ENCODE data around the gene ABCB4. TPM values are rescaled to one million over a fixed set of nuclear protein-coding genes. Genes with fewer than 3 reads are reported as not detected.

Gene ABCB4
- 0.31 TPM for polyA plus RNA-seq (2012; ENCODE audit: insufficient read depth, insufficient read length, low read depth)

DNA sequence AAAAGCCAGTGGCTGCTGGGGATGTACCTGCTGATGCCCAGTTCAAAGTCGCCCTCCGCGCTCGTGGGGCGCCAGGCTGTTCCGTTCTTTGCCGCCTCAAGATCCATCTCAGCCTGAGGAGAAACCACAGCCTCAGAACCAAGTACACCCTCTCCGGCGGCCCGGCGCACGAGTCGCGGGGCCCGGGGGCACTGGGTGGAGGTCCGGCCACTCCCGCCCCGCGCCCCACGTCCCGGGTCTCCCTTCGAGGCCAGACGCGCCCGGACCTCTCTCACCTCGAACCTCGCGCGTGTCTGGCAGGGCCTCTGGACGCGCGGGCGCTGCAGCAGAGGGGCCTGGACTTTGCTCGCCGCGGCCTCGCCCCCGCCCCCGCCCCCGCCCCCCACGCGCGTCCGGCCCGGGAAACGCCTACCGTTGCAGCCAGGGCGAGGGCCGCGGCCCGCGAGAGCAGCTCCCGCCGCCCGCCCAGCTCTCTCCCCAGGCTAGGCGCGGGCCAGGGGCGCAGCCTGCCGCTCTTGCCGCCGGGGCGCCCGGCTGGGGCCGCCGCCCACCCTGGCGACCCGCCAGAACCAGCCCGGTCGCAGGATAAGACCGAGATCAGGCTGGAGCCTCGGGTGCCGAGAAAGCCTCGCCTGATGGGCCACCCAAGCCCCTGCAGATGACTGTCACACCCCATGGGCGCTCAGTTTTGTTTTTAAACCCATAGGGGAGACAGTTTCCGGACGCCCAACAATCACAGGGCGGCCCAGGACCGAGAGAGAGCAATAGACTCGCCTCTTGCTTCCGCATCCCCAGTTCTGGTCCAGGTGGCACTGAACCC is at the start of gene ABCB4:
ABCB4 (minus strand) TSS at position 322 of the 820 bp plus-strand sequence; CDS start at position 107, 215 bp downstream.
- peaks cover 30% of the 10 kb centered on the region for H3K27me3 ChIP-seq
- peak within 1 kb of the TSS; percentile 44 for H3K4me3 ChIP-seq (ENCODE audit: low read depth, low read length)
- H3K36me3 ChIP-seq, result no peaks in the 10 kb centered on the region
- H3K9me3 ChIP-seq, result no peaks in the 10 kb centered on the region
- peak; percentile 49 for DNase-seq
- no peak for TF ChIP-seq CTCF (IDR thresholded peaks at IDR 0.05; ENCODE audit: low read depth, low read length)
- no peaks in the 10 kb centered on the region for H3K4me1 ChIP-seq

DNA sequence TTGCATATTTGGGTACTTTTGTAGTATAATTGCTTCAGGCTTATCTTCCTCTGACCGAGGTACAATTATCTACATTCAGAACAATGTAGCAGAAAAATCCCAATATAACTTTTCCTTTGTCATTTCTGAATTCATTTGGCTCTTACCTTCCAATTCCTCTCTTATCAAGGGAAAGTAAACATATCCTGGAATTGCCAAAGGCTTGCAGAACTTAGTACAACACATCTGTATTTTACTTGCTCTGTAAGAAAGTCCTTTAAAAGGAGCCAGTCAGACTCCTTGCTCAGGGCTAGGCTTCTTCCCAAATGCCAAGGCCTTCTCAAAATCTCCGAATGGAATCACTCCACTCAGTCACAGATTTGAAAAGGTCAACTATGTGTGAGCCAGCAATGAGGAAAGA is 43.3 kb upstream of the ABCB4 start:
- no peaks in the 10 kb centered on the region for H3K27me3 ChIP-seq
- no peaks in the 10 kb centered on the region for H3K4me1 ChIP-seq
- no peak for DNase-seq
- peaks cover 64% of the 10 kb centered on the region for H3K36me3 ChIP-seq
- TF ChIP-seq CTCF (IDR thresholded peaks at IDR 0.05; ENCODE audit: low read depth, low read length), result no peak
- H3K9me3 ChIP-seq, result no peaks in the 10 kb centered on the region
- no peak overlapping the region for H3K4me3 ChIP-seq (ENCODE audit: low read depth, low read length)

- Histone ChIP-seq H3K9me3 (no peaks in the 10 kb centered on the region), H3K27me3 (no peaks in the 10 kb centered on the region), H3K4me3 (ENCODE audit: low read depth, low read length) (no peak overlapping the region), H3K4me1 (no peaks in the 10 kb centered on the region), H3K36me3 (peaks cover 67% of the 10 kb centered on the region)
- no peak for TF ChIP-seq CTCF (IDR thresholded peaks at IDR 0.05; ENCODE audit: low read depth, low read length)
- no peak for DNase-seq
These were observed 42.4 kb upstream of the ABCB4 start for GRCh38 chr7:87517891-87518290.

- DNase-seq, result no peak
- Histone ChIP-seq H3K4me1 (no peaks in the 10 kb centered on the region), H3K4me3 (ENCODE audit: low read depth, low read length) (no peak overlapping the region), H3K9me3 (no peaks in the 10 kb centered on the region), H3K36me3 (peaks cover 73% of the 10 kb centered on the region), H3K27me3 (no peaks in the 10 kb centered on the region)
- no peak for TF ChIP-seq CTCF (IDR thresholded peaks at IDR 0.05; ENCODE audit: low read depth, low read length)
These were observed 41.8 kb upstream of the ABCB4 start for GRCh38 chr7:87517136-87517815.

DNA sequence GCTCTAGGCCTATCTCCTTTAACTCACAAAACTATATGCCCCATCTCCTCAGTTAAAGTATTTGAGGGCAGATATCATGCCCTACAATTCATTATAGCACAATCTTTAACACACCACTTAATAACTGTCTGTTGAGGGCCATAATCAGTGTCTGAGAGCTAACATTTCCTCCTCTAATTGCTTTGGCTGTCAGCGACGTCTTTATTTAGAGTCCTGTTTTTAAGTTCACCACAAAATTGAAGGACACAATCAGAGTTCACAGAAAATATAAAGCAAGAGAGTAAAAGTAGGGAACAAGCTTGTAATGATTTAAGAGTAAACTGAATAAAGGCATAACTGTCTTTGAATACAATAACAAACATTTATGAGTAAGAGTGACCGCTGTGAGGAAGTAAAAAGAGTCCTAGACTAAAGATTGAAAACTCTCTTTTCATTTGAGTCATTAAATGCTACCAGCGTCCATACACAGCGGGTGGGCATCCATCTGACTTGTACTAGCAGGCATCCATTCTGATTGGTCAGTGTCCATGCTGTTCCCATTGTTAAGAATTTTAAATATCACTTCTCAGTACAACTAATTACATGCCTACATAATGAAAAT is 38.4 kb upstream of the ABCB4 start:
- no peak for DNase-seq
- Histone ChIP-seq H3K9me3 (no peaks in the 10 kb centered on the region), H3K36me3 (peaks cover 83% of the 10 kb centered on the region), H3K27me3 (no peaks in the 10 kb centered on the region), H3K4me1 (peaks cover 11% of the 10 kb centered on the region), H3K4me3 (ENCODE audit: low read depth, low read length) (no peak overlapping the region)
- TF ChIP-seq CTCF (IDR thresholded peaks at IDR 0.05; ENCODE audit: low read depth, low read length), result no peak
